ENCODE data around the gene LRRC34. TPM values are rescaled to one million over a fixed set of nuclear protein-coding genes. Genes with fewer than 3 reads are reported as not detected.

The LRRC34 gene
- total RNA-seq, 1 experiment from 2014 or later: not detected

- peaks cover 8% of the 10 kb centered on the region for H3K36me3 Mint-ChIP-seq (ENCODE audit: insufficient read depth, unreplicated experiment)
- no peaks in the 10 kb centered on the region for H3K4me1 Mint-ChIP-seq (ENCODE audit: low read depth, unreplicated experiment)
- no TSS peak for BruUV-seq (replicated peaks)
- intact Hi-C loops (cut with micrococcal nuclease; ENCODE audit: unreplicated experiment): no loop called here
- H3K27me3 Mint-ChIP-seq (ENCODE audit: unreplicated experiment): peaks cover 8% of the 10 kb centered on the region
- peak overlapping the region; percentile 65 for H3K4me3 Mint-ChIP-seq (ENCODE audit: low read depth, unreplicated experiment)
- H3K27ac Mint-ChIP-seq (ENCODE audit: unreplicated experiment): no peak overlapping the region
- CTCF ChIA-PET: interaction anchor here (0.8 to 1.5 kb wide), 3 partner anchors 8 to 240 kb away, joined by 3 to 5 read pairs (median 4); no protein-coding TSS in a partner anchor
- no peak for TF ChIP-seq CTCF (IDR thresholded peaks at IDR 0.05; ENCODE audit: unreplicated experiment)
- no peak for DNase-seq
- no peaks in the 10 kb centered on the region for H3K9me3 Mint-ChIP-seq (ENCODE audit: low read depth, unreplicated experiment)
Measured at GRCh38 chr3:169822983-169823382, 10.3 kb upstream of the LRRC34 start.

GRCh38 chr3:169822540-169822939 lies 9.8 kb upstream of the LRRC34 start:
- peak overlapping the region; percentile 65 for H3K4me3 Mint-ChIP-seq (ENCODE audit: low read depth, unreplicated experiment)
- no peaks in the 10 kb centered on the region for H3K9me3 Mint-ChIP-seq (ENCODE audit: low read depth, unreplicated experiment)
- CTCF ChIA-PET: interaction anchor here (0.8 to 1.5 kb wide), 3 partner anchors 9 to 240 kb away, joined by 3 to 5 read pairs (median 4); no protein-coding TSS in a partner anchor
- peaks cover 8% of the 10 kb centered on the region for H3K36me3 Mint-ChIP-seq (ENCODE audit: insufficient read depth, unreplicated experiment)
- intact Hi-C loops (cut with micrococcal nuclease; ENCODE audit: unreplicated experiment): no loop called here
- no peak for TF ChIP-seq CTCF (IDR thresholded peaks at IDR 0.05; ENCODE audit: unreplicated experiment)
- H3K27me3 Mint-ChIP-seq (ENCODE audit: unreplicated experiment): peaks cover 12% of the 10 kb centered on the region
- TSS peak; percentile 55 for BruUV-seq (replicated peaks)
- H3K27ac Mint-ChIP-seq (ENCODE audit: unreplicated experiment): peak overlapping the region; percentile 37
- H3K4me1 Mint-ChIP-seq (ENCODE audit: low read depth, unreplicated experiment): no peaks in the 10 kb centered on the region
- peak; percentile 48 for DNase-seq

- Mint-ChIP-seq H3K27me3 (ENCODE audit: unreplicated experiment) (peaks cover 17% of the 10 kb centered on the region), H3K36me3 (ENCODE audit: insufficient read depth, unreplicated experiment) (peaks cover 8% of the 10 kb centered on the region), H3K4me1 (ENCODE audit: low read depth, unreplicated experiment) (no peaks in the 10 kb centered on the region), H3K9me3 (ENCODE audit: low read depth, unreplicated experiment) (no peaks in the 10 kb centered on the region), H3K4me3 (ENCODE audit: low read depth, unreplicated experiment) (peak overlapping the region; percentile 65), H3K27ac (ENCODE audit: unreplicated experiment) (peak overlapping the region; percentile 37)
- peak; percentile 34 for DNase-seq
- CTCF ChIA-PET: interaction anchor here (0.7 to 1.5 kb wide), 2 partner anchors 146 to 903 kb away, joined by 3 to 5 read pairs; no protein-coding TSS in a partner anchor
- no TSS peak for BruUV-seq (replicated peaks)
- intact Hi-C loops (cut with micrococcal nuclease; ENCODE audit: unreplicated experiment): no loop called here
- TF ChIP-seq CTCF (IDR thresholded peaks at IDR 0.05; ENCODE audit: unreplicated experiment): no peak
Measured at GRCh38 chr3:169822091-169822490, 9.4 kb upstream of the LRRC34 start.

- Mint-ChIP-seq H3K36me3 (ENCODE audit: insufficient read depth, unreplicated experiment) (peaks cover 16% of the 10 kb centered on the region), H3K9me3 (ENCODE audit: low read depth, unreplicated experiment) (peaks cover 8% of the 10 kb centered on the region), H3K4me3 (ENCODE audit: low read depth, unreplicated experiment) (no peak overlapping the region), H3K27me3 (ENCODE audit: unreplicated experiment) (peaks cover 31% of the 10 kb centered on the region), H3K4me1 (ENCODE audit: low read depth, unreplicated experiment) (no peaks in the 10 kb centered on the region), H3K27ac (ENCODE audit: unreplicated experiment) (no peak overlapping the region)
- intact Hi-C loops (cut with micrococcal nuclease; ENCODE audit: unreplicated experiment): no loop called here
- DNase-seq: no peak
- no TSS peak for BruUV-seq (replicated peaks)
- CTCF ChIA-PET: interaction anchor here (0.5 kb wide), 1 partner anchor 13 kb away, joined by 3 read pairs; no protein-coding TSS in a partner anchor
- no peak for TF ChIP-seq CTCF (IDR thresholded peaks at IDR 0.05; ENCODE audit: unreplicated experiment)
Measured at GRCh38 chr3:169818316-169818715, 5.6 kb upstream of the LRRC34 start.

Data from Calu3 (cell line).